Kidney (tissue), 14 donors: Measurements from ENCODE around the gene ACP4. TPM values are rescaled to one million over a fixed set of nuclear protein-coding genes. Genes with fewer than 3 reads are reported as not detected.

Experiments
- DNase-seq, 5 donors: peaks; one replicate each; pipeline ENCODE4 v3.0.0-alpha.2; 2013 to 2020
- FAIRE-seq: peaks from 2 replicates; lab custom pipeline; 2012; peaks lifted over from hg19 to GRCh38; lab: Jason Lieb, UNC
- H3K27ac ChIP-seq, 2 donors: one replicate each; pipeline ENCODE4 v1.7.0; 2013; ENCODE audit warnings: low read depth in 2 of 2, low read length in 2 of 2, inconsistent platforms in 1 of 2
- H3K27me3 ChIP-seq: one replicate; pipeline ENCODE4 v1.7.1; 2013; ENCODE audit warnings: low read length, inconsistent platforms; ENCODE audit not compliant: control insufficient read depth, insufficient read depth
- H3K36me3 ChIP-seq, 3 donors: one replicate each; pipeline versions ENCODE4 v1.7.0 to v1.7.1; 2013; ENCODE audit warnings: low read length in 3 of 3, control low read depth in 1 of 3, inconsistent platforms in 1 of 3; ENCODE audit not compliant: insufficient read depth in 3 of 3, control insufficient read depth in 2 of 3
- H3K4me1 ChIP-seq, 3 donors: one replicate each; pipeline versions ENCODE4 v1.7.0 to v1.7.1; 2013; ENCODE audit warnings: low read length in 3 of 3, inconsistent platforms in 1 of 3, low read depth in 1 of 3; ENCODE audit not compliant: control insufficient read depth in 2 of 3, insufficient read depth in 2 of 3
- H3K4me3 ChIP-seq, 3 donors: one replicate each; pipeline versions ENCODE4 v1.7.0 to v1.8.1; 2013; ENCODE audit warnings: low read length in 3 of 3, control low read depth in 1 of 3, inconsistent platforms in 1 of 3
- H3K9ac ChIP-seq, 3 donors: one replicate each; pipeline versions ENCODE4 v1.7.0 to v1.7.1; 2013; ENCODE audit warnings: low read length in 3 of 3, control low read depth in 1 of 3, inconsistent platforms in 1 of 3
- H3K9me3 ChIP-seq, 3 donors: one replicate each; pipeline versions ENCODE4 v1.7.0 to v1.7.1; 2013; ENCODE audit warnings: low read length in 3 of 3, control low read depth in 1 of 3, inconsistent platforms in 1 of 3; ENCODE audit not compliant: control insufficient read depth in 2 of 3, insufficient read depth in 1 of 3
- intact Hi-C: fragments of 100-400 bp; cut with DNase I; formaldehyde crosslinking; loops from one replicate; pipeline ENCODE4 v1.11.1; 2022
- polyA plus RNA-seq: library from polyadenylated mRNA; stranded (reverse); fragments of 350-450 nt; fragmentation: Illumina TruSeq; extraction: RNeasy Lipid Tissue Mini Kit (QIAGEN cat#74804); gene quantifications from one replicate; pipeline ENCODE4 v1.2.3, GENCODE V29; 2014; ENCODE audit warnings: low read depth, low replicate concordance; ENCODE audit not compliant: insufficient read depth
- total RNA-seq: library from RNA; stranded (reverse); fragmentation: NEBNext Ultra II Directional; extraction: Animal tissue kit (Norgen Biotek cat#: 25700); gene quantifications from one replicate; pipeline ENCODE4 v1.2.1, GENCODE V29; 2021
- TF ChIP-seq, protein P1 (sequence below): IDR thresholded peaks from 3 replicates; pipeline ENCODE4 v1.5.1; 2012; ENCODE audit warnings: mild to moderate bottlenecking, moderate library complexity, borderline replicate concordance; ENCODE audit not compliant: insufficient read depth; ENCODE audit errors: extremely low read depth
- donor health status: control.
- donor health status: control.
- donor health status: control.
- donor health status: control.
- donor health status: control.
- donor health status: DM: yes; HTN: yes; CAD: no.
- donor health status: Normal renal cell carcinoma (clear cell type).

Gene ACP4
- total and polyA plus RNA-seq, 2 donors from 2014 or later: not detected

DNA sequence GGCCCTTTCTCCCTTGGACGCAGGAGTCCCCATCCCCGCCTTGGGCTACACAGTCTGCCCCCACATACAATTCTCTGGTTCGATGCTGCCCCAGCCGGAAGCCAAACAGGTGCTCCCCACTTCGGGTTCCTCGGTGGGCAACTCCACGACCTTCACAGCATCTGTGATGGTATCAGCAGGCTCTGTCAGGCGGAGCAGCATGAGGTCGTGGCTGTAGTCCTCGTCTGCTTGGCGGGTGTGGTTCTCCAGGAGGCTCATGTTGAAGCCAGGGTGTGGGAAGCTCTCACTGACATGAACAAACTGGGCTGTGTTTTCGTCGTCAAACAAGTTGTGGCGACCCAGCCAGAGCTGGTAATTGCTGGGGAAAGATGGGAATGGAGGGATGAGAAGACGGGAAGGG lies 29.9 kb downstream of the ACP4 start:
- no peak for FAIRE-seq
- Histone ChIP-seq H3K36me3 (no peaks in the 10 kb centered on the region), H3K9me3 (no peaks in the 10 kb centered on the region), H3K4me1 (peaks cover 0 to 2% (median 0%) of the 10 kb centered on the region in 3 donors), H3K27ac (no peak overlapping the region), H3K27me3 (peaks cover 18% of the 10 kb centered on the region), H3K4me3 (no peak overlapping the region), H3K9ac (no peak overlapping the region)
- no peak for DNase-seq
- intact Hi-C loops: no loop called here
- TF ChIP-seq, protein P1, sequence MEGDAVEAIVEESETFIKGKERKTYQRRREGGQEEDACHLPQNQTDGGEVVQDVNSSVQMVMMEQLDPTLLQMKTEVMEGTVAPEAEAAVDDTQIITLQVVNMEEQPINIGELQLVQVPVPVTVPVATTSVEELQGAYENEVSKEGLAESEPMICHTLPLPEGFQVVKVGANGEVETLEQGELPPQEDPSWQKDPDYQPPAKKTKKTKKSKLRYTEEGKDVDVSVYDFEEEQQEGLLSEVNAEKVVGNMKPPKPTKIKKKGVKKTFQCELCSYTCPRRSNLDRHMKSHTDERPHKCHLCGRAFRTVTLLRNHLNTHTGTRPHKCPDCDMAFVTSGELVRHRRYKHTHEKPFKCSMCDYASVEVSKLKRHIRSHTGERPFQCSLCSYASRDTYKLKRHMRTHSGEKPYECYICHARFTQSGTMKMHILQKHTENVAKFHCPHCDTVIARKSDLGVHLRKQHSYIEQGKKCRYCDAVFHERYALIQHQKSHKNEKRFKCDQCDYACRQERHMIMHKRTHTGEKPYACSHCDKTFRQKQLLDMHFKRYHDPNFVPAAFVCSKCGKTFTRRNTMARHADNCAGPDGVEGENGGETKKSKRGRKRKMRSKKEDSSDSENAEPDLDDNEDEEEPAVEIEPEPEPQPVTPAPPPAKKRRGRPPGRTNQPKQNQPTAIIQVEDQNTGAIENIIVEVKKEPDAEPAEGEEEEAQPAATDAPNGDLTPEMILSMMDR: no peak

DNA sequence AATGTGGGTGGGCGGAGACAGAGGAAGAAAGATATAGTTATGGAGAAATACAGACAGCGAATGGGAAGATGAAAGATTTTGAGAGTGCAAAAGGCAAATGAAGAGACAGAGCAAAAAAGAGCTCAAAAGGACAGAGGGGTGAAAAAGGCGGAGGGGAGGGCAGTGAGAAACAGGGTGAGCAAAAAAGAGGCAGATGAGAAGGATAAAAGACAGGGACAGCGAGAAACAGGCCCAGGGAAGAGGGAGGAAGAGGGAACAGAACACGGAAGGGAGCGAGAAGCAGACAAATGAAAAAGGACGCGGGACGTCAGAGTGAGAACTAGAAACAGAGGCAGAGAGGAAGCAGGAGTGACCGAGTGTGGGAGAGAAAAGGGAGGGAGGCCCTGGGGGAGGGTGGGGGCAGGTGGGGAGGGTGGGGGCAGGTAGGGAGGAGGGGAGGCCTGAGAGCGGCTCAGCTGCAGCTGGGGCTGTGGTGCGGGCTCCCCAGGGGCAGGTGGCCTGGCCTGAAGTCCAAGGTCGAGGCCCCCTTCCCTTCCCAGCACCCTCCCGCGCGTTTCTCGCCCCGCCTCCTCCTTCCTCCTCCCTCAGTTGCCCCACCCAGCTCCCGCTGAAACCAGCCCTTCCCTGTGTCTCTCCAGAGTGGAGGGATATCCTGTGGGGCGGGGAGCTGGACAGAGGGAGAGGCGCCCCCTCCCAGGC lies 30.5 kb downstream of the ACP4 start:
- Histone ChIP-seq H3K4me1 (peaks cover 0 to 2% (median 0%) of the 10 kb centered on the region in 3 donors), H3K27ac (no peak overlapping the region), H3K27me3 (peaks cover 18% of the 10 kb centered on the region), H3K4me3 (no peak overlapping the region), H3K9me3 (no peaks in the 10 kb centered on the region), H3K36me3 (no peaks in the 10 kb centered on the region), H3K9ac (no peak overlapping the region)
- peak in 1 of 5 donors; percentile 60 for DNase-seq
- intact Hi-C loops: no loop called here
- TF ChIP-seq, protein P1: no peak
- FAIRE-seq: no peak

DNA sequence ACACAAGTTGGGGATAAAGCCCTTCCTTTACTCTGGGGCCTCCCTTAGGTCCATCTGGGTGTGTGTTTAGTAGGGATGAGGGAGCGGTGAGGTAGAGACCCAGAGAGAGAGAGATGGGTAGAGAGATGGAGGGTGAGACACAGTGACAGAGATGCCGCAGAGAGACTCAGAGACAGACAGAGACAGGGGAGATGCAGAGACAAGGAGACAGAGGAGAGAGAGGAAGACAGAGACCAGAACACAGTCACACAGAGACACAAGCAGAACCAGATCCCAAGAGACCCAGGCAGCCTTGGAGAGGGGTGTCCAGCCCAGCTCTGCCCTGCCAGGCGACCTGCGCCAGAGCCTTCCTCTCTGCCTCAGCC lies 31.0 kb downstream of the ACP4 start:
- no peak overlapping the region for H3K4me3 ChIP-seq
- H3K9ac ChIP-seq: no peak overlapping the region
- peaks cover 18% of the 10 kb centered on the region for H3K27me3 ChIP-seq
- DNase-seq: no peak
- TF ChIP-seq, protein P1: no peak
- intact Hi-C loops: no loop called here
- no peak overlapping the region for H3K27ac ChIP-seq
- H3K9me3 ChIP-seq: no peaks in the 10 kb centered on the region
- FAIRE-seq: no peak
- no peaks in the 10 kb centered on the region for H3K36me3 ChIP-seq
- H3K4me1 ChIP-seq: peaks cover 0 to 2% (median 0%) of the 10 kb centered on the region in 3 donors

DNA sequence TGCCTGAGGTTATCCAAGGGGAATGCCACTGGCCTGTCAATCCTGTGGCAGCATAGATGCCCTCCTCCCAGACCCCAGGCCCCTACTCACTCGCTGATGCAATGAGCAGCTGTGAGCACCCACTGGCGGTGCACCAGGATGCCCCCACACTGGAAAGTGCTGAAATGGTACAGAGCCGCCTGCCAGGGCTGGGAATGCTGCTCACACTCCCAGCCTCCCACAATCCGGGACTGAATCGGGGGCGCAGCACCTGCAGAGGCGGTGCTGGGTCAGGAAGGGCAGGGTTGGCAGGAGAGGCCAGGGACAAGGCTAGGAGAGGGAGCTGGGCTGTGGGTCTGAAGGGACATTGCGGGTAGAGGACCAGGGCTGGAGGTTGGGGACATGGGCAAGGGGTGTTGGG lies 31.4 kb downstream of the ACP4 start:
- H3K27ac ChIP-seq: no peak overlapping the region
- DNase-seq (peak in 1 of 5 donors; percentile 46), FAIRE-seq (no peak)
- peaks cover 0 to 2% (median 0%) of the 10 kb centered on the region in 3 donors for H3K4me1 ChIP-seq
- no peaks in the 10 kb centered on the region for H3K9me3 ChIP-seq
- intact Hi-C loops: no loop called here
- no peak overlapping the region for H3K9ac ChIP-seq
- peaks cover 18% of the 10 kb centered on the region for H3K27me3 ChIP-seq
- H3K4me3 ChIP-seq: no peak overlapping the region
- no peaks in the 10 kb centered on the region for H3K36me3 ChIP-seq
- TF ChIP-seq, protein P1: no peak
